SU-DHL-6 (cell line): ENCODE data around the gene WAC.

Experiments
- H2AFZ ChIP-seq: fragments of 200-600 bp; sonication (generic); 2 replicates; pipeline ENCODE4 v1.6.1; 2014; ENCODE audit warnings: low read depth, mild to moderate bottlenecking, moderate library complexity, mixed read lengths, antibody characterized with exemption, low read length; ENCODE audit not compliant: severe bottlenecking
- H3F3A ChIP-seq: fragments of 200-600 bp; shearing (Covaris generic); 2 replicates; pipeline ENCODE4 v1.6.0; 2016; ENCODE audit warnings: antibody characterized with exemption, mild to moderate bottlenecking; ENCODE audit not compliant: insufficient read depth
- H3K27ac ChIP-seq: fragments of 200-600 bp; sonication (generic); 2 replicates; pipeline ENCODE4 v1.5.1; 2016; ENCODE audit warnings: low read depth, mild to moderate bottlenecking, low read length, moderate library complexity, mixed read lengths
- H3K27me3 ChIP-seq: fragments of 200-600 bp; sonication (generic), shearing (Covaris generic); 2 replicates; pipeline ENCODE4 v1.6.0; 2014; ENCODE audit warnings: mild to moderate bottlenecking, low read length
- H3K36me3 ChIP-seq: fragments of 200-600 bp; sonication (generic); 2 replicates; pipeline ENCODE4 v1.6.1; 2014; ENCODE audit warnings: mild to moderate bottlenecking, low read length, mixed read lengths
- H3K4me2 ChIP-seq: fragments of 300-600, 200-600 bp; shearing (Covaris generic), sonication (generic); 2 replicates; pipeline ENCODE4 v1.6.0; 2014; ENCODE audit warnings: low read length, low read depth, mild to moderate bottlenecking; ENCODE audit not compliant: poor library complexity, severe bottlenecking
- H3K4me3 ChIP-seq: fragments of 200-600 bp; sonication (generic); 2 replicates; pipeline ENCODE4 v1.5.1; 2014; ENCODE audit warnings: antibody characterized with exemption, low read length, mild to moderate bottlenecking, mixed read lengths; ENCODE audit not compliant: insufficient read depth, poor library complexity, severe bottlenecking
- H3K79me2 ChIP-seq: fragments of 200-600 bp; sonication (generic); 2 replicates; pipeline ENCODE4 v1.6.1; 2014; ENCODE audit warnings: mild to moderate bottlenecking, low read length, moderate library complexity; ENCODE audit not compliant: insufficient read depth
- H3K9ac ChIP-seq: fragments of 200-600 bp; sonication (generic); 2 replicates; pipeline ENCODE4 v1.7.0; 2014; ENCODE audit warnings: mild to moderate bottlenecking, low read length
- H3K9me2 ChIP-seq: fragments of 200-600 bp; sonication (generic); replicated peaks from 2 replicates; pipeline ENCODE4 v1.6.1; 2014; ENCODE audit warnings: low read length; ENCODE audit not compliant: insufficient read depth
- H3K9me3 ChIP-seq: fragments of 200-600 bp; sonication (generic); 2 replicates; pipeline ENCODE4 v1.6.1; 2014; ENCODE audit warnings: low read length, mixed read lengths; ENCODE audit not compliant: insufficient read depth
- H4K20me1 ChIP-seq: fragments of 200-600 bp; sonication (generic); 2 replicates; pipeline ENCODE4 v1.6.1; 2014; ENCODE audit warnings: low read depth, mild to moderate bottlenecking, antibody characterized with exemption, low read length, moderate library complexity, mixed read lengths
- CTCF ChIP-seq: fragments of 200-600 bp; sonication (generic); IDR thresholded peaks from one replicate; pipeline ENCODE4 v1.5.1; 2017; ENCODE audit warnings: antibody characterized with exemption, mild to moderate bottlenecking, low read length, moderate library complexity; ENCODE audit not compliant: insufficient read depth, poor library complexity, severe bottlenecking
- EZH2phosphoT487 ChIP-seq: fragments of 200-600 bp; sonication (generic), shearing (Covaris generic); conservative IDR thresholded peaks from 2 replicates; pipeline ENCODE4 v1.6.1; 2018; ENCODE audit warnings: mild to moderate bottlenecking, antibody characterized with exemption, low read length, moderate library complexity, mixed read lengths

Gene WAC

GRCh38 chr10:28505359-28505959, 27.5 kb upstream of the WAC start:
- Histone ChIP-seq H3K27ac (no peak overlapping the region), H3K4me2 (no peak overlapping the region), H3K9me3 (no peaks in the 10 kb centered on the region), H3K9me2 (no peaks in the 10 kb centered on the region), H3K27me3 (no peaks in the 10 kb centered on the region), H3K9ac (no peak overlapping the region), H3K79me2 (no peaks in the 10 kb centered on the region), H3F3A (no peaks in the 10 kb centered on the region), H4K20me1 (no peaks in the 10 kb centered on the region), H3K4me3 (no peak overlapping the region), H3K36me3 (no peaks in the 10 kb centered on the region), H2AFZ (no peak overlapping the region)
- TF ChIP-seq CTCF, result no peak
- TF ChIP-seq EZH2phosphoT487, result no peak

- Histone ChIP-seq H3F3A (no peaks in the 10 kb centered on the region), H3K4me2 (no peak overlapping the region), H3K36me3 (no peaks in the 10 kb centered on the region), H3K27me3 (no peaks in the 10 kb centered on the region), H2AFZ (no peak overlapping the region), H3K9ac (no peak overlapping the region), H4K20me1 (no peaks in the 10 kb centered on the region), H3K27ac (no peak overlapping the region), H3K79me2 (no peaks in the 10 kb centered on the region), H3K9me3 (no peaks in the 10 kb centered on the region), H3K9me2 (no peaks in the 10 kb centered on the region), H3K4me3 (no peak overlapping the region)
- TF ChIP-seq EZH2phosphoT487 (no peak), CTCF (no peak)
These were observed 24.5 kb upstream of the WAC start for GRCh38 chr10:28508304-28508925.

GRCh38 chr10:28509286-28509685, 23.6 kb upstream of the WAC start:
- Histone ChIP-seq H3K9me3 (no peaks in the 10 kb centered on the region), H3F3A (no peaks in the 10 kb centered on the region), H3K27ac (no peak overlapping the region), H3K4me2 (no peak overlapping the region), H3K27me3 (no peaks in the 10 kb centered on the region), H4K20me1 (no peaks in the 10 kb centered on the region), H3K4me3 (no peak overlapping the region), H3K9ac (no peak overlapping the region), H3K36me3 (no peaks in the 10 kb centered on the region), H3K9me2 (no peaks in the 10 kb centered on the region), H3K79me2 (no peaks in the 10 kb centered on the region), H2AFZ (no peak overlapping the region)
- TF ChIP-seq CTCF (no peak), EZH2phosphoT487 (no peak)
